SJCRH30 (cell line): Measurements from ENCODE around the gene KIF26B. TPM values are rescaled to one million over a fixed set of nuclear protein-coding genes. Genes with fewer than 3 reads are reported as not detected.

Source experiments
- DNase-seq, 2 experiments: peaks; one replicate each; pipeline ENCODE4 v3.0.0-alpha.2; 2015 to 2020
- H3K27ac ChIP-seq: fragments of 250-450 bp; sonication (Bioruptor Pico); 2 replicates; pipeline ENCODE4 v1.5.1; 2020; ENCODE audit warnings: mild to moderate bottlenecking, moderate library complexity
- H3K27me3 ChIP-seq: fragments of 250-450 bp; sonication (Bioruptor Pico); 2 replicates; pipeline ENCODE4 v1.5.1; 2020; ENCODE audit warnings: mild to moderate bottlenecking, moderate library complexity
- H3K36me3 ChIP-seq: fragments of 250-450 bp; sonication (Bioruptor Pico); 2 replicates; pipeline ENCODE4 v1.5.1; 2020; ENCODE audit warnings: mild to moderate bottlenecking, moderate library complexity
- H3K4me1 ChIP-seq: fragments of 250-450 bp; sonication (Bioruptor Pico); 2 replicates; pipeline ENCODE4 v1.5.1; 2020; ENCODE audit warnings: mild to moderate bottlenecking, moderate library complexity
- H3K4me3 ChIP-seq: fragments of 250-450 bp; sonication (Bioruptor Pico); 2 replicates; pipeline ENCODE4 v1.5.1; 2020; ENCODE audit warnings: mild to moderate bottlenecking, moderate library complexity
- H3K9me3 ChIP-seq: fragments of 250-450 bp; sonication (Bioruptor Pico); replicated peaks from 2 replicates; pipeline ENCODE4 v1.5.1; 2020; ENCODE audit warnings: mild to moderate bottlenecking, moderate library complexity
- total RNA-seq: library from RNA; depleted of rRNA; stranded (reverse); fragments of >200 nt; shearing (Covaris generic); gene quantifications from 2 replicates; pipeline ENCODE4 v1.2.3, GENCODE V29; 2014

KIF26B gene
- total RNA-seq, 1 experiment from 2014 or later = 14.4 TPM

- Histone ChIP-seq H3K27me3 (no peaks in the 10 kb centered on the region), H3K27ac (no peak overlapping the region), H3K36me3 (no peaks in the 10 kb centered on the region), H3K4me1 (peaks cover 44% of the 10 kb centered on the region), H3K4me3 (no peak overlapping the region), H3K9me3 (no peaks in the 10 kb centered on the region)
- DNase-seq = peak in 1 of 2 experiments; percentile 47
Measured at GRCh38 chr1:245216366-245217115, 61.8 kb downstream of the KIF26B start.

DNA sequence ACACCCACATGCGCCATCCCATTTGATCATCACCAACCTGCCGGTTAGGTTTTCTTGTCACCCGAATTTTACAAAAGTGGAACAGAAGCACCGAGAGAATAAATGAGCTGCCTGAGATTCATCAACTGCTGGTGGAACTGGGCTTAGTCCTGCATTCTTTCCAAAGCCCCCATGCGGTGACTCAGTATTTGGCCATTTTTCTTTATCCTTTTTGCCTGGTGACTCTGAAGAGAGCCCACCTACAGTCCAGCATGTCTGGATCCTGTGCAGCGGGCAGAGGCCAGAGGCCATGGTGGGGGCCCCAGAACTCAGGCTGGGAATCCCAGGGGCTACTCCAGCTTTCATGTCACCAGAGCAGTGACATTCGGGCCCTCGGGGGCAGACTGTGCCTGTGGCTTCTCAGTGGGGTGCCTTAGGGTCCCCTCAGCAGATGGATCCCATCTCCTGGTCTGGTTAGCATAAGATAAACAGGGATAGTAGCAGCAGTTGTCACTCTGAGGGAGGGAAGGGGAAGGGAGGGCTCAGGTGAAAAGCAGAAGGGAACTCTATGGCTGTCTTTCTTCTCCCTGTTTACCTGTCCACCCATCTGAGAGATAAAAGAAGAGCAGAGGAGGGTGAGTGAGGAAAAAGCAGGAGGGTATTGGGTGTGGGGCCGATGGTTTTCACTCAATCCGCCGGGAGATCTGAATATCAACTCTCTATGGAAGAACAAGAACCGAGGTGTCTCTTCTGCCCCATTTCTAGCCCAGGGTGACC is 63.2 kb downstream of the KIF26B start:
- DNase-seq = no peak
- peaks cover 32% of the 10 kb centered on the region for H3K4me1 ChIP-seq
- H3K4me3 ChIP-seq = no peak overlapping the region
- no peaks in the 10 kb centered on the region for H3K9me3 ChIP-seq
- H3K36me3 ChIP-seq = no peaks in the 10 kb centered on the region
- H3K27me3 ChIP-seq = no peaks in the 10 kb centered on the region
- H3K27ac ChIP-seq = no peak overlapping the region

DNA sequence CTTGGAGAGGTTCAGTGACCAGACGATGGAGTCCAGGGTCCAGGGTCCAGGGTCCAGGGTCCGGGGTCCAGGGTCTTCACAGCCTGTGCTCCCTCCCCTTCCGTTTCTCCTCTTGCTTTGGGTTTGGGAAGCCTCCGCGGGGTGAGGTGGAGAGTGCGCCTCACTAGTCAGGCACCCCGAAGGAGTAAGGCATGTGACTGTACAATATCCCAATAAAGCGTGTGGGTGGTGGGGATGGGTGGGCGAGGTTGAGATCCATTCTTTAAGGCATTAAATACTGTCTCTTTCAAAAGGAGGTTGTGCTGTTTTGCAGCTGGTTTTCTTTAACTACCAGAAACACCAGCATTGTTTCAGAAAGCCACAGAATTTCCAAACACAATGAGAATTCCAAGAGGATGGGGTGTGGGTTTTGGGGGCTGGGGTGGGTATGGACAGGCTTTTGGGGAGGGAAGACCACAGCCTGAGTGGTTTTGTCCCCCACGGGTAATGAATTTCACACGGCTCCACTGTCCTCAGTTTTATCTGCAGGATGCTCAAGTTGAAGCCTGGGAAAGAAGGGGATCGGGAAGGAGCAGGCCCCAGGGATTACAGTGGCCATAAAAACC is 65.7 kb downstream of the KIF26B start:
- Histone ChIP-seq H3K4me3 (no peak overlapping the region), H3K27me3 (no peaks in the 10 kb centered on the region), H3K36me3 (no peaks in the 10 kb centered on the region), H3K4me1 (peaks cover 19% of the 10 kb centered on the region), H3K9me3 (no peaks in the 10 kb centered on the region), H3K27ac (no peak overlapping the region)
- no peak for DNase-seq

- no peaks in the 10 kb centered on the region for H3K36me3 ChIP-seq
- H3K4me3 ChIP-seq = no peak overlapping the region
- no peak overlapping the region for H3K27ac ChIP-seq
- no peaks in the 10 kb centered on the region for H3K9me3 ChIP-seq
- DNase-seq = no peak
- H3K27me3 ChIP-seq = no peaks in the 10 kb centered on the region
- H3K4me1 ChIP-seq = peaks cover 18% of the 10 kb centered on the region
Measured at GRCh38 chr1:245221805-245222204, 67.0 kb downstream of the KIF26B start.

- Histone ChIP-seq H3K9me3 (no peaks in the 10 kb centered on the region), H3K4me3 (no peak overlapping the region), H3K4me1 (peaks cover 14% of the 10 kb centered on the region), H3K27ac (no peak overlapping the region), H3K27me3 (no peaks in the 10 kb centered on the region), H3K36me3 (no peaks in the 10 kb centered on the region)
- DNase-seq = no peak
Measured at GRCh38 chr1:245222931-245223595, 68.3 kb downstream of the KIF26B start.

GRCh38 chr1:245225322-245226202 is 70.8 kb downstream of the KIF26B start:
- Histone ChIP-seq H3K9me3 (no peaks in the 10 kb centered on the region), H3K27me3 (no peaks in the 10 kb centered on the region), H3K27ac (no peak overlapping the region), H3K4me1 (peaks cover 7% of the 10 kb centered on the region), H3K4me3 (no peak overlapping the region), H3K36me3 (0 out of 2 replicates have a peak, but pooled peaks cover 2% of the 10 kb centered on the region)
- DNase-seq = no peak

- H3K4me1 ChIP-seq = peaks cover 5% of the 10 kb centered on the region; the same call in 1 of the 2 replicates
- 0 out of 2 replicates have a peak, but pooled peaks cover 2% of the 10 kb centered on the region for H3K36me3 ChIP-seq
- H3K4me3 ChIP-seq = no peak overlapping the region
- H3K27ac ChIP-seq = no peak overlapping the region
- DNase-seq = peak in 1 of 2 experiments; percentile 49
- H3K9me3 ChIP-seq = no peaks in the 10 kb centered on the region
- H3K27me3 ChIP-seq = no peaks in the 10 kb centered on the region
Measured at GRCh38 chr1:245226203-245226499, 71.4 kb downstream of the KIF26B start.

- H3K27me3 ChIP-seq = no peaks in the 10 kb centered on the region
- H3K27ac ChIP-seq = no peak overlapping the region
- peaks cover 5% of the 10 kb centered on the region; the same call in 1 of the 2 replicates for H3K4me1 ChIP-seq
- H3K36me3 ChIP-seq = 0 out of 2 replicates have a peak, but pooled peaks cover 2% of the 10 kb centered on the region
- no peaks in the 10 kb centered on the region for H3K9me3 ChIP-seq
- DNase-seq = no peak
- H3K4me3 ChIP-seq = no peak overlapping the region
Measured at GRCh38 chr1:245229051-245229450, 74.3 kb downstream of the KIF26B start.

- Histone ChIP-seq H3K4me1 (no peaks in the 10 kb centered on the region), H3K9me3 (no peaks in the 10 kb centered on the region), H3K36me3 (0 out of 2 replicates have a peak, but pooled peaks cover 2% of the 10 kb centered on the region), H3K27me3 (no peaks in the 10 kb centered on the region), H3K4me3 (no peak overlapping the region), H3K27ac (no peak overlapping the region)
- DNase-seq = no peak
Measured at GRCh38 chr1:245232931-245233330, 78.1 kb downstream of the KIF26B start.

GRCh38 chr1:245234217-245235081 is 79.7 kb downstream of the KIF26B start:
- Histone ChIP-seq H3K36me3 (0 out of 2 replicates have a peak, but pooled peaks cover 2% of the 10 kb centered on the region), H3K4me3 (no peak overlapping the region), H3K27ac (no peak overlapping the region), H3K27me3 (no peaks in the 10 kb centered on the region), H3K4me1 (no peaks in the 10 kb centered on the region), H3K9me3 (no peaks in the 10 kb centered on the region)
- DNase-seq = no peak

GRCh38 chr1:245235156-245235555 is 80.4 kb downstream of the KIF26B start:
- H3K4me3 ChIP-seq = no peak overlapping the region
- no peaks in the 10 kb centered on the region for H3K4me1 ChIP-seq
- no peak for DNase-seq
- H3K9me3 ChIP-seq = no peaks in the 10 kb centered on the region
- no peaks in the 10 kb centered on the region for H3K27me3 ChIP-seq
- 0 out of 2 replicates have a peak, but pooled peaks cover 1% of the 10 kb centered on the region for H3K36me3 ChIP-seq
- no peak overlapping the region for H3K27ac ChIP-seq

GRCh38 chr1:245240648-245241165 is 85.9 kb downstream of the KIF26B start:
- Histone ChIP-seq H3K36me3 (no peaks in the 10 kb centered on the region), H3K9me3 (no peaks in the 10 kb centered on the region), H3K4me3 (no peak overlapping the region), H3K27me3 (no peaks in the 10 kb centered on the region), H3K27ac (no peak overlapping the region), H3K4me1 (no peaks in the 10 kb centered on the region)
- DNase-seq = no peak

GRCh38 chr1:245241526-245242130 is 86.8 kb downstream of the KIF26B start:
- no peak overlapping the region for H3K27ac ChIP-seq
- no peaks in the 10 kb centered on the region for H3K4me1 ChIP-seq
- no peak overlapping the region for H3K4me3 ChIP-seq
- H3K36me3 ChIP-seq = no peaks in the 10 kb centered on the region
- DNase-seq = peak in 1 of 2 experiments; percentile 29
- no peaks in the 10 kb centered on the region for H3K27me3 ChIP-seq
- H3K9me3 ChIP-seq = no peaks in the 10 kb centered on the region
